ENCODE measurements around the gene MRPL22. TPM values are rescaled to one million over a fixed set of nuclear protein-coding genes. Genes with fewer than 3 reads are reported as not detected.

The MRPL22 gene
- total RNA-seq, 1 donor: 11.7 TPM

DNA sequence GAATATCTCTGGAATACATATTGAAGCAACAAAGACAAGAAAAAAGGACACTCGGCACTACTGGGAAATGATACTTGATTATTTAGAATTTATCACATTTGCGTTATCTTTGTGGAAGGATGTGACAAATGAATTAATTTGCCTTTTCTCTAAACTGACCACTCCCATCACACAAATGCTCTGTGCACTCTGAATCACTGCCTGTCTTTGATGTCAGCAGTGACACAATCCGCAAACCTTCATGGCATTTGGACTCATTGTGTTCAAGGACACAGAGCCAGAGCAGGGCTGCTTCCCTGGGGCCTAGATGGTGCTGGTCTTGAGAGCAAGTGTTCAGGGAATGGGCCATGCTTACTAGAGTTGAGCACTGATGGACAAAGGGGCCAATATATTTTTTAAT lies 67.8 kb downstream of the MRPL22 start:
- no peak for DNase-seq (ENCODE audit: low read depth)
- no peak overlapping the region for H3K4me3 ChIP-seq (ENCODE audit: low read depth, low read length)
- TF ChIP-seq, protein P1, sequence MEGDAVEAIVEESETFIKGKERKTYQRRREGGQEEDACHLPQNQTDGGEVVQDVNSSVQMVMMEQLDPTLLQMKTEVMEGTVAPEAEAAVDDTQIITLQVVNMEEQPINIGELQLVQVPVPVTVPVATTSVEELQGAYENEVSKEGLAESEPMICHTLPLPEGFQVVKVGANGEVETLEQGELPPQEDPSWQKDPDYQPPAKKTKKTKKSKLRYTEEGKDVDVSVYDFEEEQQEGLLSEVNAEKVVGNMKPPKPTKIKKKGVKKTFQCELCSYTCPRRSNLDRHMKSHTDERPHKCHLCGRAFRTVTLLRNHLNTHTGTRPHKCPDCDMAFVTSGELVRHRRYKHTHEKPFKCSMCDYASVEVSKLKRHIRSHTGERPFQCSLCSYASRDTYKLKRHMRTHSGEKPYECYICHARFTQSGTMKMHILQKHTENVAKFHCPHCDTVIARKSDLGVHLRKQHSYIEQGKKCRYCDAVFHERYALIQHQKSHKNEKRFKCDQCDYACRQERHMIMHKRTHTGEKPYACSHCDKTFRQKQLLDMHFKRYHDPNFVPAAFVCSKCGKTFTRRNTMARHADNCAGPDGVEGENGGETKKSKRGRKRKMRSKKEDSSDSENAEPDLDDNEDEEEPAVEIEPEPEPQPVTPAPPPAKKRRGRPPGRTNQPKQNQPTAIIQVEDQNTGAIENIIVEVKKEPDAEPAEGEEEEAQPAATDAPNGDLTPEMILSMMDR (IDR thresholded peaks at IDR 0.05; ENCODE audit: insufficient read depth, low read depth, low read length): no peak

GRCh38 chr5:155010881-155011280 lies 70.0 kb downstream of the MRPL22 start:
- DNase-seq (ENCODE audit: low read depth): no peak
- TF ChIP-seq, protein P1 (IDR thresholded peaks at IDR 0.05; ENCODE audit: insufficient read depth, low read depth, low read length): no peak
- no peak overlapping the region for H3K4me3 ChIP-seq (ENCODE audit: low read depth, low read length)

DNA sequence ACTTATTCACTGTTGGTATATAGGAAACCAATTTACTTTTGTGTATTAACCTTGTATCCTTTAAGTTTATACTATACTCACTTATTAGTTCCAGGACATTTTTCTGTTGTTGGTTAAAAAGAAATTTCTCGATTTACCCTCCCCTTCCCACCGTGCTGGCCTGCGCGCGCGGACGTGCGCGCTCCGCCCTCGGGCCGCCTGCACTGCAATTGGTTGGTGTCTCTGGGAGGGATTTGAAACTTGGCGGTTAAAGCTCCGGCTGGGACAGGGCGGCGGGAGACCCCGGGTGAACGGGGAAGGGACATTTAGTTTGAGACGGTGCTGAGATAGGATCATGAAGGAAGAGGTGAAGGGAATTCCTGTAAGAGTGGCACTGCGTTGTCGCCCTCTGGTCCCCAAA lies 72.7 kb downstream of the MRPL22 start, which contains the start of gene KIF4B:
TSS of gene KIF4B (plus strand) at position 230 of the 400 bp plus-strand sequence. CDS start at position 335, 105 bp downstream.
- TF ChIP-seq, protein P1 (IDR thresholded peaks at IDR 0.05; ENCODE audit: insufficient read depth, low read depth, low read length): no peak
- H3K4me3 ChIP-seq (ENCODE audit: low read depth, low read length): peak within 1 kb of the TSS; percentile 18
- DNase-seq (ENCODE audit: low read depth): no peak

- no peak for DNase-seq (ENCODE audit: low read depth)
- no peak overlapping the region for H3K4me3 ChIP-seq (ENCODE audit: low read depth, low read length)
- TF ChIP-seq, protein P1 (IDR thresholded peaks at IDR 0.05; ENCODE audit: insufficient read depth, low read depth, low read length): no peak
These were observed 74.4 kb downstream of the MRPL22 start for GRCh38 chr5:155015239-155015638.

DNA sequence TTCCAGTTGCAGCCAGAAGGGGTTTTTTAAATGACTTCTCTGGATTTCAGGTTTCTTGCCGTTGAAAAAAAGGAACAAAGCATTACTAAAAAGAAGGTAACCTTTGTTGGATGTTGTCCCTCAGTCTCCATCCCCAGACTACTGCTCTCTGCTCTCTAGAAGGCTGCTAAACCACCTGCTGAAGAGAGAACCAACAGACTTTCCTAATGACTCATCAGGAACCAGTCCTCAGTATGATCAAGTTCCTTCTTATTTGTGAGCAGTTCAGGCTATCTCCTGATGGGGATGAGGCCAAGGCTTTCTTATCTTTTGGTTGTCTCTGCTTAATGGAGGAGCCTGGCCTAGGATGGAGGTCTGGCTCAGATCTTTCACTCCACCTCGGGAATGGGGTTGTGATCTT lies 76.7 kb downstream of the MRPL22 start:
- DNase-seq (ENCODE audit: low read depth): no peak
- H3K4me3 ChIP-seq (ENCODE audit: low read depth, low read length): no peak overlapping the region
- TF ChIP-seq, protein P1 (IDR thresholded peaks at IDR 0.05; ENCODE audit: insufficient read depth, low read depth, low read length): no peak

Other genes with a start within 250 kb of the MRPL22 start
- gene LARP1, start 185.7 kb upstream of the MRPL22 start, total RNA-seq: 111 and 120 TPM in 2 replicates
- 4.2 and 7.8 TPM in 2 replicates for gene FAXDC2, start 90.5 kb upstream of the MRPL22 start, total RNA-seq
- gene CNOT8, start 82.4 kb upstream of the MRPL22 start, total RNA-seq: 40.6 and 60.5 TPM in 2 replicates
- 13.5 and 23.3 TPM in 2 replicates for gene GEMIN5, start 2.9 kb upstream of the MRPL22 start, total RNA-seq
- gene KIF4B, start 72.7 kb downstream of the MRPL22 start, total RNA-seq: under 0.01 TPM in 1 of 2 replicates, not detected in the other